DMS 273 (cell line): ENCODE data around the gene PTPRN2.
A peak's percentile ranks its signal among the peaks of the same experiment; 100 is the strongest.

ENCODE experiments used
- DNase-seq: peaks from one replicate; lab custom pipeline; 2025; ENCODE audit not compliant: unreplicated experiment; lab: John Stamatoyannopoulos, UW

PTPRN2 gene

GRCh38 chr7:157627646-157628045 lies 960.0 kb downstream of the PTPRN2 start:
- DNase-seq = no peak

- DNase-seq = no peak
Observed at GRCh38 chr7:157627033-157627432, 960.6 kb downstream of the PTPRN2 start.

GRCh38 chr7:157625973-157626742 lies 961.5 kb downstream of the PTPRN2 start:
- no peak for DNase-seq

- no peak for DNase-seq
Observed at GRCh38 chr7:157623556-157623955, 964.1 kb downstream of the PTPRN2 start.

- no peak for DNase-seq
Observed at GRCh38 chr7:157622408-157623205, 965.0 kb downstream of the PTPRN2 start.

GRCh38 chr7:157622000-157622399 lies 965.6 kb downstream of the PTPRN2 start:
- DNase-seq = no peak

- DNase-seq = no peak
Observed at GRCh38 chr7:157621131-157621681, 966.4 kb downstream of the PTPRN2 start.

GRCh38 chr7:157620616-157621015 lies 967.0 kb downstream of the PTPRN2 start:
- DNase-seq = no peak

GRCh38 chr7:157619753-157620525 lies 967.7 kb downstream of the PTPRN2 start:
- DNase-seq = no peak

GRCh38 chr7:157618823-157619606 lies 968.6 kb downstream of the PTPRN2 start:
- DNase-seq = no peak

- no peak for DNase-seq
Observed at GRCh38 chr7:157618091-157618726, 969.4 kb downstream of the PTPRN2 start.

- no peak for DNase-seq
Observed at GRCh38 chr7:157617401-157617800, 970.2 kb downstream of the PTPRN2 start.

- no peak for DNase-seq
Observed at GRCh38 chr7:157616931-157617330, 970.7 kb downstream of the PTPRN2 start.

GRCh38 chr7:157616426-157616825 lies 971.2 kb downstream of the PTPRN2 start:
- peak; percentile 38 for DNase-seq

- no peak for DNase-seq
Observed at GRCh38 chr7:157615852-157616251, 971.8 kb downstream of the PTPRN2 start.

GRCh38 chr7:157615101-157615817 lies 972.4 kb downstream of the PTPRN2 start:
- DNase-seq = peak; percentile 73

GRCh38 chr7:157614457-157615020 lies 973.1 kb downstream of the PTPRN2 start:
- DNase-seq = peak; percentile 15

- DNase-seq = no peak
Observed at GRCh38 chr7:157613575-157614322, 973.9 kb downstream of the PTPRN2 start.
